ENCODE results near the gene ZNF780B.

- TF ChIP-seq EZH2 (IDR thresholded peaks at IDR 0.05; ENCODE audit: borderline replicate concordance, low read length) = no peak
- TF ChIP-seq, protein P1, sequence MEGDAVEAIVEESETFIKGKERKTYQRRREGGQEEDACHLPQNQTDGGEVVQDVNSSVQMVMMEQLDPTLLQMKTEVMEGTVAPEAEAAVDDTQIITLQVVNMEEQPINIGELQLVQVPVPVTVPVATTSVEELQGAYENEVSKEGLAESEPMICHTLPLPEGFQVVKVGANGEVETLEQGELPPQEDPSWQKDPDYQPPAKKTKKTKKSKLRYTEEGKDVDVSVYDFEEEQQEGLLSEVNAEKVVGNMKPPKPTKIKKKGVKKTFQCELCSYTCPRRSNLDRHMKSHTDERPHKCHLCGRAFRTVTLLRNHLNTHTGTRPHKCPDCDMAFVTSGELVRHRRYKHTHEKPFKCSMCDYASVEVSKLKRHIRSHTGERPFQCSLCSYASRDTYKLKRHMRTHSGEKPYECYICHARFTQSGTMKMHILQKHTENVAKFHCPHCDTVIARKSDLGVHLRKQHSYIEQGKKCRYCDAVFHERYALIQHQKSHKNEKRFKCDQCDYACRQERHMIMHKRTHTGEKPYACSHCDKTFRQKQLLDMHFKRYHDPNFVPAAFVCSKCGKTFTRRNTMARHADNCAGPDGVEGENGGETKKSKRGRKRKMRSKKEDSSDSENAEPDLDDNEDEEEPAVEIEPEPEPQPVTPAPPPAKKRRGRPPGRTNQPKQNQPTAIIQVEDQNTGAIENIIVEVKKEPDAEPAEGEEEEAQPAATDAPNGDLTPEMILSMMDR (IDR thresholded peaks at IDR 0.05; ENCODE audit: low read length) = no peak
Observed at GRCh38 chr19:40055049-40055448, 982 bp downstream of the ZNF780B start.
